ENCODE results near the gene ALMS1.

ALMS1 gene

GRCh38 chr2:73386894-73387636, 1.4 kb downstream of the ALMS1 start:
- CTCF ChIA-PET, result interaction anchor here (0.8 kb wide), 1 partner anchor 303 kb away, joined by 3 read pairs; no protein-coding TSS in a partner anchor

GRCh38 chr2:73402386-73403103, 16.9 kb downstream of the ALMS1 start:
- no peak overlapping the region for H3K4me3 ChIP-seq (ENCODE audit: low read depth, low read length)
- ChIA-PET POLR2A (no interaction called here), CTCF (no interaction called here)
- TF ChIP-seq CTCF (IDR thresholded peaks at IDR 0.05; ENCODE audit: insufficient read depth, low read length, missing control alignments), result no peak
- no peak for DNase-seq (ENCODE audit: low read depth, low spot score)

More at GRCh38 chr2:73386894-73387636, 1.4 kb downstream of the ALMS1 start:
- POLR2A ChIA-PET, result no interaction called here
- DNase-seq (ENCODE audit: low read depth, low spot score), result no peak
- H3K4me3 ChIP-seq (ENCODE audit: low read depth, low read length), result peak overlapping the region; percentile 92
- TF ChIP-seq CTCF (IDR thresholded peaks at IDR 0.05; ENCODE audit: insufficient read depth, low read length, missing control alignments), result no peak

GRCh38 chr2:73403237-73403636, 17.6 kb downstream of the ALMS1 start:
- no peak overlapping the region for H3K4me3 ChIP-seq (ENCODE audit: low read depth, low read length)
- CTCF ChIA-PET, result no interaction called here
- DNase-seq (ENCODE audit: low read depth, low spot score), result no peak
- TF ChIP-seq CTCF (IDR thresholded peaks at IDR 0.05; ENCODE audit: insufficient read depth, low read length, missing control alignments), result no peak
- POLR2A ChIA-PET, result no interaction called here

- CTCF ChIA-PET, result no interaction called here
- POLR2A ChIA-PET, result interaction anchor here (0.7 kb wide), 1 partner anchor 19 kb away, joined by 3 read pairs; no protein-coding TSS in a partner anchor
- no peak overlapping the region for H3K4me3 ChIP-seq (ENCODE audit: low read depth, low read length)
- no peak for TF ChIP-seq CTCF (IDR thresholded peaks at IDR 0.05; ENCODE audit: insufficient read depth, low read length, missing control alignments)
- no peak for DNase-seq (ENCODE audit: low read depth, low spot score)
These were observed 18.8 kb downstream of the ALMS1 start for GRCh38 chr2:73404409-73404808.

- POLR2A ChIA-PET, result no interaction called here
- DNase-seq (ENCODE audit: low read depth, low spot score), result no peak
- CTCF ChIA-PET, result no interaction called here
- no peak overlapping the region for H3K4me3 ChIP-seq (ENCODE audit: low read depth, low read length)
- no peak for TF ChIP-seq CTCF (IDR thresholded peaks at IDR 0.05; ENCODE audit: insufficient read depth, low read length, missing control alignments)
These were observed 21.4 kb downstream of the ALMS1 start for GRCh38 chr2:73406996-73407395.

GRCh38 chr2:73408198-73408597, 22.6 kb downstream of the ALMS1 start:
- POLR2A ChIA-PET, result no interaction called here
- TF ChIP-seq CTCF (IDR thresholded peaks at IDR 0.05; ENCODE audit: insufficient read depth, low read length, missing control alignments), result no peak
- CTCF ChIA-PET, result no interaction called here
- H3K4me3 ChIP-seq (ENCODE audit: low read depth, low read length), result no peak overlapping the region
- no peak for DNase-seq (ENCODE audit: low read depth, low spot score)
